Glomerular visceral epithelial cell (primary cell): Measurements from ENCODE around the gene BSPRY.
A peak's percentile ranks its signal among the peaks of the same experiment; 100 is the strongest.
"Not testable (repeated sequence)": the region's sequence is repeated elsewhere in the genome, so short reads cannot be mapped to it uniquely, and the experiment has no call there.

Source experiments
- DNase-seq: peaks from one replicate; pipeline ENCODE4 v3.0.0-alpha.2; 2016; ENCODE audit errors: extremely low spot score

BSPRY gene

GRCh38 chr9:113370806-113371325, 21.5 kb downstream of the BSPRY start:
- DNase-seq = no peak

DNA sequence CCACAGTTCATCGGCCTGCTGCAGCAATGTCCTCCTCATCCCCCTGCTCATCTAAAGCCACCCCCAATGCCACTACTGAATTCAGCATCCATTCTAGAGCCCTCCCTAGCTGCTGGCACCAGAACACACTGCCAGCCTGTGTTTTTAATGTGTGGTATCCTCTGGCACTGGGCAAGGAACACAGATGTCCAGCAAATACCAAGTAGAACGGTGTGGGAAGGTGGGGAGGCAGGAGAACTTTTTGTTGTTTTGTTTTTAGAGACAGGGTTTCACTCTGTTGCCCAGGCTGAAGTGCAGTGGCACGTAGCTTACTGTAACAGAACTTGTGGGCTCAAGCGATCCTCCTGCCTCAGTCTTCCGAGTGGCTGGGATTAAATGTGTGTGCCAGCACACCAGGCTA, 22.7 kb downstream of the BSPRY start:
- DNase-seq = no peak

- DNase-seq = no peak
Measured at GRCh38 chr9:113373256-113373655, 23.9 kb downstream of the BSPRY start.

DNA sequence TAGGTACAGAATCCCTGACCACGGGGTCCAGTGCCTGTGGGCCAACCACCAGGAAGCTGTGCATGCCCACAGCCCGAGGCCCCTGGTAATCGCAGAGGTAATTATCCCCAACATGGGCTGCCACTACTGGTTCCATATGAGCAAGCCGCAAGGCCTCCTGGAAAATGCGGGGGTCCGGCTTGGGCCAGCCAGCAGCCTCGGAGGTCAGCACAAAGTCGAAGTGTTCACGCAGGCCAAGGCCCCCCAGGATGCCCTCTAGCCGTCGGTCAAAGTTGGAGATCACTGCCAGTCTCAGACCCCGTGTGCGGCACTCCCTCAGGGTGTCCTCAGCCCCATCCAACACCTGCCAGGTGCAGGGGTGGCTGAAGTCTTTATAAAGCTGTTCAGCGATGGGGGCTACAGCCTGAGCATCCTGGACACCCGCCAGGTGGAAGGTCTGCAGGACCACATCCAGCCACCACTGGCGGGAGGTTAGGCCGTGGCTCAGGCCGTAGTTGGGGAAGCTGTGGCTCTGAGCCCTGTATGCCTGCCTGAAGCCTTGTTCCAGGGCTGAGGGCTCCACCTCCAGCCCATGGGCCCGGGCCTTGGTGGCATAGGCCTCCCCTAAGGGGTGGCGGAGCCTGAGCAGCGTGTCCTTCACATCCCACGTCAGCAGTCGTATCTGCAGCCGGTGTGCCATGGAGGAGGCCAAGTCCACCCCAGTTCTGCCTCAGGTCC, 24.5 kb downstream of the BSPRY start:
- no peak for DNase-seq

DNA sequence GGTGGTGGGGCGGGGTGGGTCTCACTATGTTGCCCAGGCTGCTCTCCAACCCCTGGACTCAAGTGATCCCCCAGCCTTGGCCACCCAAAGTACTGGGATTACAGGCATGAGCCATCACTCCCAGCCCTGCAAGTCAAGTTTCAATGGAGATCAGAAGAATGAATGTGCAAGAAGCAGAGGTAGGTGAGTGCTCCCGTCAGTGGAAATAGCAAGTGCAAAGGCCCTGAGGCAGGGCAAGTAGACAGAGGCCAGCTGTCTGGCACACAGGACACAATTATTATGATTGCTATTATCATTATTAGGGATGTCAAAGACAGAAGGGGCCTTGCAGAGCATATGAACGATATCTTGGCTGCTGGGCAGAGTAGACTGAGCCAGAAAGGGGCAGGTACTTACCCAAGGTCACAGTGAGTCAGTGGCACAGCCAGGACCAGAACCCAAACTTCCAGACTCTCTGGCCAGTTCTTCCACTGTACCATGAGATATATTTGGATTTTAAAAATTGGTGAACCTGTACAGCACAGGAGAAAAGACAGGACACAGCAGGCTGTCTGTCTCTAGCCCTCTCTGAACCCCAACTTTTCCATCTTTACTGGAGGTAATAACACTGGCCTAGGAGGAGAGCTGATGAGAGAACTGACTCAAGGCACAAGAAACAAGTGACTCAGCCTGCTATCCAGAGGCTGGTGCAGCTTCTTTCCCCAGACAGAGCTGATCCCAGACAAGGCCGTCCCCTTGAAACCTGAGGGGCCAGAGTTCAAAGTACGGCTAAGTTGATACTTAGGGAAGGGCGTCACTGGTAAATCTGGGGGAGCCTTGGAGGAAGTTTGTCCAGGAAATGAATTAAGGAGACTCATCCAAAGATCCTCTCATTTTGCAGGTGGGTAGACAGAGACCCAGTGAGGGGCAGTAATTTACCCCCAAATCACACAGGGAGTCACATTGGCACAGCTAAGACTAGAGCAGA, 26.0 kb downstream of the BSPRY start:
- DNase-seq = no peak

GRCh38 chr9:113376634-113377567, 27.6 kb downstream of the BSPRY start, which contains the start of gene HDHD3:
Gene HDHD3, minus strand, starts transcription at chr9:113376986. Its CDS starts 2,632 bp downstream, at chr9:113374354.
- DNase-seq = peak; percentile 89

DNA sequence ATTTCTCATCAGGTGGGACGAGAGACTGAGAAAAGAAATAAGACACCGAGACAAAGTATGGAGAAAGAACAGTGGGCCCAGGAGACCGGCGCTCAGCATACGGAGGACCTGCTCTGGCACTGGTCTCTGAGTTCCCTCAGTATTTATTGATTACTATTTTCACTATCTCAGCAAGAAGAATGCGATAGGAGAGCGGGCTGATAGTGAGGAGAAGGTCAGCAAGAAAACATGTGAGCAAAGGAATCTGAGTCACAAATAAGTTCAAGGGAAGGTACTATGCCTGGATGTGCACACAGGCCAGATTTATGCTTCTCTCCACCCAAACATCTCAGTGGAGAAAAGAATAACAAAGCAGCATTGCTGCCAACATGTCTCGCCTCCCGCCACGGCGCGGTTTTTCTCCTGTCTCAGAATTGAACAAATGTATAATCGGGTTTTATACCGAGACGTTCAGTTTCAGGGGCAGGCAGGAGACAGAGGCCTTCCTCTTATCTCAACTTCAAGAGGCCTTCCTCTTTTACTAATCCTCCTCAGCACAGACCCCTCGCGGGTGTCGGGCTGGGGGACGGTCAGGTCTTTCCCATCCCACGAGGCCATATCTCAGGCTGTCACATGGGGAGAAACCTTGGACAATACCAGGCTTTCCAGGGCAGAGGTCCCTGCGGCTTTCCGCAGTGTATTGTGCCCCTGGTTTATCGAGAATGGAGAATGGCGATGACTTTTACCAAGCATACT, 29.9 kb downstream of the BSPRY start:
- not testable (repeated sequence) for DNase-seq

- not testable (repeated sequence) for DNase-seq
Measured at GRCh38 chr9:113379829-113380210, 30.5 kb downstream of the BSPRY start.

GRCh38 chr9:113380869-113381378, 31.6 kb downstream of the BSPRY start:
- no peak for DNase-seq

GRCh38 chr9:113381441-113381840, 32.1 kb downstream of the BSPRY start:
- DNase-seq = not testable (repeated sequence)

- no peak for DNase-seq
Measured at GRCh38 chr9:113381909-113382411, 32.6 kb downstream of the BSPRY start.

DNA sequence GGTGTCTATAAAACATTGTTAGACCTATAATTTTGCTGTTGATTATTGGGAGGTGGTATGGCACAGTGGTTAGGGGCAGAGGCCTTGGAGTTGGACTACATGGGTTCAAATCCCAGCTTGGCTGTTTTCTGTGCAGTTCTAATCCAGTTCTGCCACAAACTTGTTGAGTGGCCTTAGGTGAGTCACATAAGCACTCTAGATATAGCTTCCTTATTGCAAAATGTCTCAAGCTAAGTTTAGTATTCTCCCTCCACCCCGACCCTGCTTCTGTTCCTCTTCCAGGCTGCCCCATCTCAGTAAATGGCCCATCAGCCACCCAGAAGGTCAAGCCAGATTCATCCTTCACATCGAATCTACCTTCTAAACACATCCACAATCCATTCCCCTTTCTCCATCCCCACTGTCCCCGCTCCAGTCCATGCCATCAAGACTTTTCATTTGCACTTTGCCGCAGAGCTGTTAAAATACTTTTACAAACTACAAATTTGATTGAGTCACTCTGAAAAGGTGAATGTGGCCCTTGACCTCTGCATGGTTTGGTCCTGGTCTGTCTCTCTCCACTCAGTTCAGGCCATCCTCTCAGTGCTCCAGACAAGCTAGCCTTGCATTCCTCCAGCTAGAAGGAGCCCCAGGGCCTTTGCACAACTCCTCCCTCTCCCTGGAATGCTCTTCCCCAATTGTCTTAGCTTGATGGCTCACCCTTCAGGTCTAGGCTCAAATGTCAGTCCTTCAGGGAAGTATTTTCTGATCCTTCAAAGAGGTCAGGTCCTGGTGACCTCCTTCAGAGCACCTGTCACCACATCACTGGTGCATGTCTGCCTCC, 37.4 kb downstream of the BSPRY start:
- no peak for DNase-seq

DNA sequence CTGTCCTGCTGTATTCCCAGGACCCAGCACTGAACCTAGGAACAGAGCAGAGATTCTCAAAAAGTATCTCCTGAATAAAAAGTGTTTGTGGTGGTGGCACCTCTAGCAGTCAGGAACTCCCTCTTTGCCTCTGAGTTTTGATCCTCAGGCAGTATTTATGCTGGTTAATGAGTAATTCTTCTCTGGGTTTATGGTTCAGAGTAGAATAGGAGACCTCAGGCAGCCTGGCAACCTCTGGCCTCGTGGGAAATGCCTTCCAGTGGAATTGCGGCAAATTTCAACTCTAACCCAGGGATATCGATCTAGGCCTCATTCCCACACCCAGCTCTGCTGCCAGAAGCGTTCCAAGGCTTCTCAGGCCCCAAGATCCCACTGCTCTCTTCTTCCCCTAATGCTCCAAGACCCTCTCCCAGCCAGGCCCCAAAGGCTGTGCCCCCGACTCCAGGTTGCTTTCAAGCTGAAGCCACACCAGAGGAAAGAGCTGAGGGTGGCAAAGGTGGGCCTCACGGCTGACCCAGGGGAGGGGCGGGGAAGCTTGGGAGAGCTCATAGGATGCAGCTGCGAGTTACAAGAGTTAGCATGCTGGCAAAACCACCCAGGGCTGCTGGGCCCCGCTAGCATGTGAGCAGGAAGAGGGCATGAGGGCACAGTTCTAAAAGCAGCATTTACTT, 38.4 kb downstream of the BSPRY start:
- DNase-seq = no peak

GRCh38 chr9:113388833-113389232, 39.5 kb downstream of the BSPRY start:
- DNase-seq = no peak

- no peak for DNase-seq
Measured at GRCh38 chr9:113389451-113389850, 40.1 kb downstream of the BSPRY start.

DNA sequence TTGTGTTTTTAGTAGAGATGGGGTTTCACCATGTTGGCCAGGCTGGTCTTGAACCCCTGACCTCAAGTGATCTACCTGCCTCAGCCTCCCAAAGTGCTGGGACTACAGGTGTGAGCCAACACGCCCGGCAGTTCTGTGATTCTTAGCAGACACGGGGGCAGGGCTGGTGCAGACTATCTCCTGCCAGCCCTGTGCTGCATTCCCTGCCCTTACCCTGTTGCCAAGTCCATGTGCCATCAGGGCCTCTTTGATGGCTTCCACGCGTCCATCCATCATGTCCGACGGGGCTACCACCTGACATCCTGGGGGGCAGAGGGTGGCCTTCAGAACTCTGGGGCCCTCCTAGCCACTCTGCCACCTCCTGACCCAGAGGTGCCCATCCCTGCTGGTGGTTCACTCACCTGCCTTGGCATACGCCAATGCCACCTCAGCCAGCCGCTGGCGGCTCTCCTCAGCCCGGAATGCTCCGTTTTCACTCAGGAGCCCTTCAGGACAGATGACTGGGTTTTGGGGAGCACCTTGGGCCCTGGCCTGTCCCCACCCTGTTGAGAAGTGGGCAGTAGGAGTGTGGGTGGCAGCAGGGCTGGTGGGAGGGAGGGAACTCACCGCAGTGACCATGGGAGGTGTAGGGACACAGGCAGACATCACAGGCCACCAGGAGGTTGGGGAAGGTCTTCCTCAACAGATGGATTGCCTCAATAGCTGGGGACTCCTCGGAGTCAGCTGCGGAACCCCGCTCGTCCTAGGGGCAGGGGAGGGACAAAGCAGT, 41.0 kb downstream of the BSPRY start:
- DNase-seq = no peak

DNA sequence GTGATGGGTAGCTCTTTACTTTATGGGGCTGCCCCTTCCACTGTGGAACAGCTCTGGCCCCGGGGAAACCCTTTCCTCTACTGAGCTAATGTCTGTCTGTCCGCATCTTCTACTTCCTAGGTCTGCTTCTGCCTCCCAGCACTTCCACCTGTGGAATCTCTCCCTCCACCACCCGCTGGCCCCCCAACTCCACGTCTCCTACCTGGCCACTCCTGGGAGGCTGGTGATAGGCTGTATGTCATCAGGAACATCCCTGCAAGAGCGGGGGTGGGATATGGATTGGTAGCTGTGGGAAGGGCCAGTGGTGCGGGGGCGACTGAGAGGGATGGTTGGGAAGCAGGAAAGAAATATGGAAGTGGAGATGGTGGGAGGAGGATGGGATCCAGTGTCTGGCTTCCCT, 42.6 kb downstream of the BSPRY start:
- DNase-seq = no peak

DNA sequence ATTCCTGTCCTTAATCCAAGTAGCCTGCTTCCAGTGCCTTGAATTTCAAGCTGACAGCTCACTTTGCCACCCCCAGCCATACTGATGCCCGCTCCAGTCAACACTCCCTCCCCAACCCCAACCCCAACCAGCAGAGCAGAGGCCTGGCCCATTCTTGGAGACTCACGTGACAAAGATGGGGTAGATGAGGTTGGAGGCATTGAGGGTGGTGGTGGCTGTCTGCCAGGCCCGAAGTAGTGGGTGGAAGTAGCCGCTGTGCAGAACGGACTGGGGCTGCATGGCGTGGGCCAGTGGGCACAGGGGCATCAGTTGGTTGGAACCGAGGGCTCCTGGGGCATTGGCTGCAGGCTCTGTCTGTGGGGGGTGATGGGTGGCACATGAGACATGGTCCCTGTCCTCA, 43.9 kb downstream of the BSPRY start:
- DNase-seq = no peak
